Myocyte (in vitro differentiated cells): Measurements from ENCODE around the gene ARF4. TPM values are rescaled to one million over a fixed set of nuclear protein-coding genes. Genes with fewer than 3 reads are reported as not detected.

Experiments used
- total RNA-seq: library from RNA; depleted of rRNA; stranded (reverse); fragments of >200 nt; gene quantifications from 2 replicates; pipeline ENCODE4 v1.2.3, GENCODE V29; 2014

ARF4 gene
- total RNA-seq, 1 donor from 2014 or later: 287 TPM

Other genes with a start within 250 kb of the ARF4 start
- gene DNAH12, start 53.0 kb downstream of the ARF4 start, total RNA-seq: 0.21 and 0.32 TPM in 2 replicates
- 11.2 and 13.5 TPM in 2 replicates for gene PDE12, start 41.1 kb downstream of the ARF4 start, total RNA-seq
- gene DENND6A, start 95.7 kb upstream of the ARF4 start, total RNA-seq: 12.6 and 15.4 TPM in 2 replicates
- 46.8 and 55.8 TPM in 2 replicates for gene SLMAP, start 159.0 kb upstream of the ARF4 start, total RNA-seq